ENCODE measurements around the gene SMOC2.

GRCh38 chr6:168713839-168714238, 272.9 kb downstream of the SMOC2 start:
- peak; percentile 22 to 42 (median 36) for TF ChIP-seq CTCF (IDR thresholded peaks at IDR 0.05)
- no peak for TF ChIP-seq POLR2A (IDR thresholded peaks at IDR 0.05)
